Measurements from ENCODE around the gene MAPKBP1.
"Not testable (repeated sequence)": the region's sequence is repeated elsewhere in the genome, so short reads cannot be mapped to it uniquely, and the experiment has no call there.

Gene MAPKBP1

DNA sequence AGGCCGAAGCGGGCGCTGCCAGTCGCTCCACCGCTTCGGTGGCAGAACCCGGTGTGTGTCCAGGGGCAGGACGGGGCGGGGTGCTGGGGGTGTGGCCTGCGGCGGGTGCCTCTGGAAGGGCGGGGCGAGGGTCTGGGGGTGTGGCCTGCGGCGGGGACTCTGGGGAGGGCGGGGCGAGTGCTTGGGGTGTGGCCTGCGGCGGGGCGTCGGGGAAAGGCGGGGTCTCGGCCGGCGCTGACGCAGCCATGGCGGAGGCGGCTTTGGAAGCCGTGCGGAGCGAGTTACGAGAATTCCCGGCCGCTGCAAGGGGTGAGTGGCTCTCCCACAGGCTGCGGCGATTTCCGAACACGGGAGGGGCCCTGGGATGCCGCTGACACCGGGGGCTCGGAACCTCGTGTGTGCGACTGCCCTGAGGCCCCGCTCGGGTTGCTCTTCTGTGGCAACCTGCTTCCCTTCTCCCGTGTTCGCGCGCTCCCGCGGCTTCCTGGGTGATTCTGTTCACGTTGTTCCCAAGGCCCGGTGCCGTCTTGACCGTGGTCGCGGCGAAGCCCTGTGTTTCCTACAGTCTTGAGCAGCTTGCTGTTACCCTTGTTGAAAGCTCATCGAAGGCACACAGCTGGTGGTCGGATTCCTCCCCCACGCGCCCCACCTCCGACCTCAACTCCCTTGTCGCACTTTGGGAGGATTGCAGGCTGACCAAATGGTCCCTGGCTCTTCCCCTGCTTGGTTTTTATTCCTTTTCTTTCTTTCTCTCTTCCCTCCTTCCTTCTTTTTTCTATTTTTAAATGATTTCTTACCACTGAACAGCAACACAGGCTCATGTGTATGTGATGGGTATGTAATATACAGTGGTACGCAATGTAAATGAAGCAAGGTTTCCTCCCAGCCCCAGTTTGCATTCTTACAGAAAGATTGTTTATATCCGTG lies 53.9 kb downstream of the MAPKBP1 start, which contains the start of gene JMJD7:
Gene JMJD7 (plus strand): TSS at position 213 of the 927 bp plus-strand sequence. CDS start 33 bp downstream, at position 246.
- no CpG with 5 or more reads among the region's 66 CpGs for WGBS (ENCODE audit: extremely low coverage, insufficient coverage, insufficient read length)
- Histone ChIP-seq H3K4me2 (ENCODE audit: low read length) (peak within 1 kb of the TSS; percentile 95), H3K4ac (ENCODE audit: low read depth, low read length) (peak within 1 kb of the TSS; percentile 34), H3K14ac (ENCODE audit: low read length) (peak within 1 kb of the TSS; percentile 83), H3K27ac (ENCODE audit: low read depth, low read length) (no peak within 1 kb of the TSS), H3K79me2 (ENCODE audit: control insufficient read depth, insufficient read depth, low read length, poor library complexity) (peaks cover 3% of the 10 kb centered on the region), H4K8ac (ENCODE audit: low read depth, low read length) (peak within 1 kb of the TSS; percentile 85), H2AFZ (ENCODE audit: insufficient read depth, low read length, poor library complexity) (peak within 1 kb of the TSS; percentile 87), H3K9me3 (ENCODE audit: insufficient read depth, low read depth, low read length) (no peaks in the 10 kb centered on the region), H3K4me1 (ENCODE audit: control insufficient read depth in 1 of 2, insufficient read depth in 2 of 2, low read length in 2 of 2) (peaks cover 0 to 4% of the 10 kb centered on the region in 2 experiments), H3K36me3 (ENCODE audit: control insufficient read depth in 1 of 2, insufficient read depth in 2 of 2, low read length in 2 of 2) (peaks cover 25 to 34% of the 10 kb centered on the region in 2 experiments), H3K18ac (ENCODE audit: low read length) (peak within 1 kb of the TSS; percentile 78), H3K23ac (ENCODE audit: low read length) (no peak within 1 kb of the TSS), H4K12ac (ENCODE audit: low read depth, low read length) (peak within 1 kb of the TSS; percentile 34), H3K79me1 (ENCODE audit: low read length) (peaks cover 6% of the 10 kb centered on the region), H2BK12ac (ENCODE audit: low read length) (peak within 1 kb of the TSS; percentile 25), H3K27me3 (ENCODE audit: insufficient read depth, low read length) (no peaks in the 10 kb centered on the region), H2BK120ac (ENCODE audit: insufficient read depth, low read length, poor library complexity) (peak within 1 kb of the TSS; percentile 44), H2BK5ac (ENCODE audit: low read depth, low read length, poor library complexity) (peak within 1 kb of the TSS; percentile 60), H3K9ac (ENCODE audit: low read length) (peak within 1 kb of the TSS; percentile 86), H4K91ac (ENCODE audit: low read depth, low read length) (peak within 1 kb of the TSS; percentile 50), H2AK5ac (ENCODE audit: low read length) (no peak within 1 kb of the TSS), H3K4me3 (ENCODE audit: low read depth, low read length) (peak within 1 kb of the TSS; percentile 87)
- peak; percentile 81 to 86 for DNase-seq

DNA sequence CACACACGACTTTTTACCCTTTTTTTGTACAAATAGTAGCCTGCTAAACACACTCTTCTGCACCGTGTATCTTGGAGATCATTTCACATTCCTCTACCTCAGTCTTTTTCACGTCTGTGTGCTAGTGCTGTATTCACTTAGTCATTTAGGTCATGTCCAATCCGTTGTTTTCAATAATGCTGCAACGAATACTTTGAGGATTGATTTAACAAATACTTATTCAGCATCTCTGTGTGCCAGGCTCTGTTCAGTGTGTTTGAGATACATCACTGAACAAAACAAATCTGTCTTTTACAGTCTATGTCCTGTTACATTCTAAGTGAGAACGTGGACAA lies 54.5 kb downstream of the MAPKBP1 start:
- Histone ChIP-seq H3K4me2 (ENCODE audit: low read length) (peak overlapping the region; percentile 82), H2BK5ac (ENCODE audit: low read depth, low read length, poor library complexity) (no peak overlapping the region), H3K23ac (ENCODE audit: low read length) (no peak overlapping the region), H3K27me3 (ENCODE audit: insufficient read depth, low read length) (no peaks in the 10 kb centered on the region), H3K4me3 (ENCODE audit: low read depth, low read length) (no peak overlapping the region), H2BK12ac (ENCODE audit: low read length) (no peak overlapping the region), H3K9me3 (ENCODE audit: insufficient read depth, low read depth, low read length) (no peaks in the 10 kb centered on the region), H3K4me1 (ENCODE audit: control insufficient read depth in 1 of 2, insufficient read depth in 2 of 2, low read length in 2 of 2) (peaks cover 0 to 4% of the 10 kb centered on the region in 2 experiments), H3K14ac (ENCODE audit: low read length) (no peak overlapping the region), H4K12ac (ENCODE audit: low read depth, low read length) (no peak overlapping the region), H2AK5ac (ENCODE audit: low read length) (no peak overlapping the region), H2BK120ac (ENCODE audit: insufficient read depth, low read length, poor library complexity) (no peak overlapping the region), H3K36me3 (ENCODE audit: control insufficient read depth in 1 of 2, insufficient read depth in 2 of 2, low read length in 2 of 2) (peaks cover 19 to 28% of the 10 kb centered on the region in 2 experiments), H3K79me1 (ENCODE audit: low read length) (peaks cover 6% of the 10 kb centered on the region), H3K4ac (ENCODE audit: low read depth, low read length) (no peak overlapping the region), H2AFZ (ENCODE audit: insufficient read depth, low read length, poor library complexity) (no peak overlapping the region), H4K8ac (ENCODE audit: low read depth, low read length) (no peak overlapping the region), H3K27ac (ENCODE audit: low read depth, low read length) (no peak overlapping the region), H3K18ac (ENCODE audit: low read length) (no peak overlapping the region), H4K91ac (ENCODE audit: low read depth, low read length) (no peak overlapping the region), H3K9ac (ENCODE audit: low read length) (no peak overlapping the region), H3K79me2 (ENCODE audit: control insufficient read depth, insufficient read depth, low read length, poor library complexity) (peaks cover 3% of the 10 kb centered on the region)
- no peak for DNase-seq
- WGBS (ENCODE audit: extremely low coverage, insufficient coverage, insufficient read length), result no CpG with 5 or more reads among the region's 6 CpGs

DNA sequence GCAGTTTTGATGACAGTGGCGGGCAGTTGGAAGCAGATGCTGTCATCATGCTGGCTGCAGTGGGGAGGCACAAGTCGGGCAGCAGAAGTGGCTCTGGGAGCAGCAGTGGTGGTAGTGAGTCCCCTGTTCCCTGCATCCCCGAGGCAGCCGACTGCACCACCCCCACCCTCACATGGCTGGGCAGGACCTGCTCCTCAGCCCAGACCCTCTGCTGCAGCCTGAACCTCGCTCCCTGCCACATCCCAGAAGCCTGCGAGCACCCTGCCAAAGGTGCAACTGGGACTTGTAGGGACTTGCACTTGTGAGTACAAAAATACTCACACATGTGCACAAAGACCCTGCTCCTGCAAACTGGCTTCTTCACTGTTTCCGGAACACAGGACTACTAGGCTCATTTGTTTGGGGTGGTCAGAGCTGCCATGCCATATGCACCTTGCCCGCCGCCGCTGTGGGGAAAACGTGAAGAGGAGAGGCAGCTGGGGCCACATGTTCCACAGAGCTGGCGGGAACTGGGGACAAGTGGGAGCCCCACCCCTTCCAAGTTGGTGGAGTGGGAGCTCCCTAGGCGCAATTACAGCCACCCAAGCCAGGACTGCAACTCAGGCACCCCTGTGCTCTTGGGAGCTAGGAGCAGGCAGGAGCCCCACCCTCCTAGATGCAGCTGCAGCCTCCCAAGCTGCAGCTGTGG lies 55.8 kb downstream of the MAPKBP1 start:
- H4K12ac ChIP-seq (ENCODE audit: low read depth, low read length), result no peak overlapping the region
- no peaks in the 10 kb centered on the region for H3K9me3 ChIP-seq (ENCODE audit: insufficient read depth, low read depth, low read length)
- H3K79me2 ChIP-seq (ENCODE audit: control insufficient read depth, insufficient read depth, low read length, poor library complexity), result peaks cover 3% of the 10 kb centered on the region
- H3K4ac ChIP-seq (ENCODE audit: low read depth, low read length), result no peak overlapping the region
- H2BK5ac ChIP-seq (ENCODE audit: low read depth, low read length, poor library complexity), result no peak overlapping the region
- no peaks in the 10 kb centered on the region for H3K27me3 ChIP-seq (ENCODE audit: insufficient read depth, low read length)
- H3K4me1 ChIP-seq (ENCODE audit: control insufficient read depth in 1 of 2, insufficient read depth in 2 of 2, low read length in 2 of 2), result peaks cover 0 to 4% of the 10 kb centered on the region in 2 experiments
- H3K4me2 ChIP-seq (ENCODE audit: low read length), result no peak overlapping the region
- no CpG with 5 or more reads among the region's 13 CpGs for WGBS (ENCODE audit: extremely low coverage, insufficient coverage, insufficient read length)
- peaks cover 6% of the 10 kb centered on the region for H3K79me1 ChIP-seq (ENCODE audit: low read length)
- H3K23ac ChIP-seq (ENCODE audit: low read length), result no peak overlapping the region
- H3K9ac ChIP-seq (ENCODE audit: low read length), result no peak overlapping the region
- H2BK12ac ChIP-seq (ENCODE audit: low read length), result no peak overlapping the region
- H4K91ac ChIP-seq (ENCODE audit: low read depth, low read length), result no peak overlapping the region
- no peak overlapping the region for H3K4me3 ChIP-seq (ENCODE audit: low read depth, low read length)
- no peak overlapping the region for H4K8ac ChIP-seq (ENCODE audit: low read depth, low read length)
- no peak overlapping the region for H2BK120ac ChIP-seq (ENCODE audit: insufficient read depth, low read length, poor library complexity)
- H3K18ac ChIP-seq (ENCODE audit: low read length), result no peak overlapping the region
- no peak overlapping the region for H3K27ac ChIP-seq (ENCODE audit: low read depth, low read length)
- no peak overlapping the region for H3K14ac ChIP-seq (ENCODE audit: low read length)
- DNase-seq, result no peak
- no peak overlapping the region for H2AK5ac ChIP-seq (ENCODE audit: low read length)
- no peak overlapping the region for H2AFZ ChIP-seq (ENCODE audit: insufficient read depth, low read length, poor library complexity)
- H3K36me3 ChIP-seq (ENCODE audit: control insufficient read depth in 1 of 2, insufficient read depth in 2 of 2, low read length in 2 of 2), result peaks cover 7 to 17% of the 10 kb centered on the region in 2 experiments

DNA sequence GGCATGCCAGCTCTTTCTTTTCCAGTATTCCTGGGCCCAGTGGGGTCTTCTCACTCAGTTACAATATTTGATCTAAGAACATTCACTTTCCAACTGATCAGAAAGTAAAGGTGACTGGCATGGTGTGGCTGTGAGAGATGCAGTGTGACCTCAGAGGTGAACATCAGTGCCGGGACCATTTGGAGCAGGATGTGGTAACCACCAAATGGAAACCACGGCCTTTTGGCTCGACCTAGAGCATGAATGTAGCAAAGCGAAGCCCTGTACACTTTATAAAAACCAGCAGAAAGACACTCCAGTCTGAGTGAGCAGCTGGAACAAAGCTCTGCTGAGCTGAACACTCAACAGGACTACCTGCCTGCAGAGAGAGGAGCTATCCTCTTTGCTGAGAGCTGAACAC lies 57.0 kb downstream of the MAPKBP1 start:
- H2BK12ac ChIP-seq (ENCODE audit: low read length); H4K91ac ChIP-seq (ENCODE audit: low read depth, low read length); H3K36me3 ChIP-seq (ENCODE audit: control insufficient read depth in 1 of 2, insufficient read depth in 2 of 2, low read length in 2 of 2); H3K79me1 ChIP-seq (ENCODE audit: low read length); H4K8ac ChIP-seq (ENCODE audit: low read depth, low read length); H2BK5ac ChIP-seq (ENCODE audit: low read depth, low read length, poor library complexity); H3K4me1 ChIP-seq (ENCODE audit: control insufficient read depth in 1 of 2, insufficient read depth in 2 of 2, low read length in 2 of 2); H3K9me3 ChIP-seq (ENCODE audit: insufficient read depth, low read depth, low read length); H3K4me2 ChIP-seq (ENCODE audit: low read length); DNase-seq; H2AFZ ChIP-seq (ENCODE audit: insufficient read depth, low read length, poor library complexity); H4K12ac ChIP-seq (ENCODE audit: low read depth, low read length); H3K9ac ChIP-seq (ENCODE audit: low read length); H3K18ac ChIP-seq (ENCODE audit: low read length); H2AK5ac ChIP-seq (ENCODE audit: low read length); H3K14ac ChIP-seq (ENCODE audit: low read length); H3K27me3 ChIP-seq (ENCODE audit: insufficient read depth, low read length); H3K4me3 ChIP-seq (ENCODE audit: low read depth, low read length); H3K27ac ChIP-seq (ENCODE audit: low read depth, low read length); H3K4ac ChIP-seq (ENCODE audit: low read depth, low read length); H3K79me2 ChIP-seq (ENCODE audit: control insufficient read depth, insufficient read depth, low read length, poor library complexity); H3K23ac ChIP-seq (ENCODE audit: low read length); H2BK120ac ChIP-seq (ENCODE audit: insufficient read depth, low read length, poor library complexity): not testable (repeated sequence)
- WGBS (ENCODE audit: extremely low coverage, insufficient coverage, insufficient read length), result no CpG with 5 or more reads among the region's 4 CpGs

All from trophoblast cell (in vitro differentiated cells and primary cell).